AG09309 (cell line): ENCODE data around the gene SMTN.
"Not testable (repeated sequence)": the region's sequence is repeated elsewhere in the genome, so short reads cannot be mapped to it uniquely, and the experiment has no call there.

Experiments used
- DNase-seq: peaks from one replicate; pipeline ENCODE4 v3.0.0-alpha.2; 2010; ENCODE audit warnings: low read depth
- H3K4me3 ChIP-seq: 2 replicates; pipeline ENCODE4 v1.5.1; 2011; ENCODE audit warnings: mild to moderate bottlenecking, low read depth, low read length, moderate library complexity; ENCODE audit not compliant: control insufficient read depth
- CTCF ChIP-seq: IDR thresholded peaks from 2 replicates; pipeline ENCODE4 v1.5.1; 2011; ENCODE audit warnings: mild to moderate bottlenecking, low read depth, low read length, inconsistent platforms; ENCODE audit not compliant: insufficient read depth, control insufficient read depth; ENCODE audit errors: missing control alignments

SMTN gene

GRCh38 chr22:31056986-31057599 is 24.0 kb upstream of the SMTN start:
- no peak for DNase-seq
- no peak for TF ChIP-seq CTCF
- no peak overlapping the region for H3K4me3 ChIP-seq

GRCh38 chr22:31059663-31060062 is 21.5 kb upstream of the SMTN start:
- not testable (repeated sequence) for DNase-seq

GRCh38 chr22:31062566-31063230 is 18.4 kb upstream of the SMTN start:
- no peak for TF ChIP-seq CTCF
- H3K4me3 ChIP-seq = no peak overlapping the region
- no peak for DNase-seq

More at GRCh38 chr22:31059663-31060062, 21.5 kb upstream of the SMTN start:
- not testable (repeated sequence) for H3K4me3 ChIP-seq

GRCh38 chr22:31064369-31064768 is 16.7 kb upstream of the SMTN start:
- TF ChIP-seq CTCF = no peak
- DNase-seq = no peak
- no peak overlapping the region for H3K4me3 ChIP-seq

GRCh38 chr22:31068970-31069369 is 12.1 kb upstream of the SMTN start:
- TF ChIP-seq CTCF = no peak
- H3K4me3 ChIP-seq = no peak overlapping the region
- DNase-seq = no peak

GRCh38 chr22:31069691-31070314 is 11.3 kb upstream of the SMTN start:
- not testable (repeated sequence) for H3K4me3 ChIP-seq

GRCh38 chr22:31073125-31073524 is 8.0 kb upstream of the SMTN start:
- DNase-seq, H3K4me3 ChIP-seq: not testable (repeated sequence)

More at GRCh38 chr22:31069691-31070314, 11.3 kb upstream of the SMTN start:
- not testable (repeated sequence) for DNase-seq

- DNase-seq, H3K4me3 ChIP-seq: not testable (repeated sequence)
These were observed 7.5 kb upstream of the SMTN start for GRCh38 chr22:31073545-31074145.
